DMS53 treated with DMSO at 0.1 percent for 48 hours (cell line): ENCODE results near the gene APCDD1L.
"Not testable (repeated sequence)": the region's sequence is repeated elsewhere in the genome, so short reads cannot be mapped to it uniquely, and the experiment has no call there.

Experiments used
- DNase-seq: peaks from one replicate; lab custom pipeline; 2025; ENCODE audit not compliant: unreplicated experiment; lab: John Stamatoyannopoulos, UW

APCDD1L gene

GRCh38 chr20:58420798-58421496, 94.3 kb downstream of the APCDD1L start:
- no peak for DNase-seq

- no peak for DNase-seq
Observed at GRCh38 chr20:58418949-58419748, 96.0 kb downstream of the APCDD1L start.

- no peak for DNase-seq
Observed at GRCh38 chr20:58417438-58417837, 97.8 kb downstream of the APCDD1L start.

- DNase-seq = no peak
Observed at GRCh38 chr20:58416835-58417234, 98.4 kb downstream of the APCDD1L start.

- no peak for DNase-seq
Observed at GRCh38 chr20:58416057-58416456, 99.1 kb downstream of the APCDD1L start.

GRCh38 chr20:58414786-58415185, 100.4 kb downstream of the APCDD1L start:
- not testable (repeated sequence) for DNase-seq

- not testable (repeated sequence) for DNase-seq
Observed at GRCh38 chr20:58414216-58414615, 101.0 kb downstream of the APCDD1L start.
